SK-N-SH treated with all-trans-retinoic acid at 6 μM for 48 hours (cell line): ENCODE results near the gene AOC3.

Experiments
- ATAC-seq: fragments of 200-7000 bp; cut with Tn5 transposase; 3 replicates; pipeline ENCODE4 v1.9.1; 2020; ENCODE audit warnings: mild to moderate bottlenecking, moderate library complexity
- ARNTL ChIP-seq: fragments of 450-650 bp; formaldehyde crosslinking; IDR thresholded peaks from 2 replicates; pipeline ENCODE4 v1.5.0; 2020; ENCODE audit warnings: low read depth, mild to moderate bottlenecking, moderate library complexity, borderline replicate concordance
- BACH2 ChIP-seq: fragments of 250-450 bp; sonication (Bioruptor Pico); IDR thresholded peaks from 2 replicates; pipeline ENCODE4 v1.9.0; 2021; ENCODE audit warnings: mild to moderate bottlenecking, borderline replicate concordance
- CSDC2 ChIP-seq: fragments of 250-450 bp; sonication (Bioruptor Pico); IDR thresholded peaks from 2 replicates; pipeline ENCODE4 v1.5.0; 2020; ENCODE audit warnings: mild to moderate bottlenecking, moderate library complexity
- ESRRG ChIP-seq: fragments of 250-450 bp; sonication (Bioruptor Pico); IDR thresholded peaks from 2 replicates; pipeline ENCODE4 v1.6.1; 2021; ENCODE audit warnings: mild to moderate bottlenecking
- GLIS3 ChIP-seq: fragments of 250-450 bp; sonication (Bioruptor Pico); IDR thresholded peaks from 2 replicates; pipeline ENCODE4 v1.5.0; 2020; ENCODE audit warnings: mild to moderate bottlenecking, moderate library complexity
- ISL1 ChIP-seq: fragments of 250-450 bp; sonication (Bioruptor Pico); IDR thresholded peaks from 2 replicates; pipeline ENCODE4 v2.1.2; 2022; ENCODE audit warnings: mild to moderate bottlenecking, moderate library complexity
- OSR1 ChIP-seq: fragments of 250-450 bp; sonication (Bioruptor Pico); IDR thresholded peaks from 2 replicates; pipeline ENCODE4 v1.8.0; 2022; ENCODE audit warnings: moderate library complexity, mild to moderate bottlenecking, inconsistent platforms
- PPARA ChIP-seq: fragments of 250-450 bp; sonication (Bioruptor Pico); IDR thresholded peaks from 2 replicates; pipeline ENCODE4 v1.5.0; 2020; ENCODE audit warnings: mild to moderate bottlenecking, borderline replicate concordance
- RARB ChIP-seq: fragments of 250-450 bp; sonication (Bioruptor Pico); IDR thresholded peaks from 2 replicates; pipeline ENCODE4 v1.8.0; 2021; ENCODE audit warnings: mild to moderate bottlenecking, moderate library complexity
- SNAI2 ChIP-seq: fragments of 250-450 bp; sonication (Bioruptor Pico); IDR thresholded peaks from 2 replicates; pipeline ENCODE4 v1.5.0; 2020; ENCODE audit warnings: mild to moderate bottlenecking, moderate library complexity
- TCF4 ChIP-seq: fragments of 250-450 bp; sonication (Bioruptor Pico); IDR thresholded peaks from 2 replicates; pipeline ENCODE4 v1.8.0; 2021; ENCODE audit warnings: mild to moderate bottlenecking, moderate library complexity, borderline replicate concordance
- TOX ChIP-seq: fragments of 250-450 bp; sonication (Bioruptor Pico); IDR thresholded peaks from 2 replicates; pipeline ENCODE4 v1.8.0; 2021; ENCODE audit warnings: mild to moderate bottlenecking, moderate library complexity, borderline replicate concordance
- ZC3H10 ChIP-seq: fragments of 250-450 bp; sonication (Bioruptor Pico); IDR thresholded peaks from 2 replicates; pipeline ENCODE4 v1.5.1; 2021; ENCODE audit warnings: mild to moderate bottlenecking, moderate library complexity
- ZFP3 ChIP-seq: fragments of 250-450 bp; sonication (Bioruptor Pico); IDR thresholded peaks from 2 replicates; pipeline ENCODE4 v1.5.0; 2020; ENCODE audit warnings: mild to moderate bottlenecking, moderate library complexity
- ZFP30 ChIP-seq: fragments of 450-650 bp; formaldehyde crosslinking; IDR thresholded peaks from 2 replicates; pipeline ENCODE4 v1.5.0; 2022; ENCODE audit warnings: mild to moderate bottlenecking, moderate library complexity
- ZNF565 ChIP-seq: fragments of 450-650 bp; formaldehyde crosslinking; conservative IDR thresholded peaks from 2 replicates; pipeline ENCODE4 v1.5.0; 2020; ENCODE audit warnings: low read depth, mild to moderate bottlenecking, moderate library complexity
- ZNF70 ChIP-seq: fragments of 450-650 bp; formaldehyde crosslinking; IDR thresholded peaks from 2 replicates; pipeline ENCODE4 v1.5.0; 2020; ENCODE audit warnings: mild to moderate bottlenecking, moderate library complexity
- ZNF8 ChIP-seq: fragments of 450-650 bp; formaldehyde crosslinking; IDR thresholded peaks from 2 replicates; pipeline ENCODE4 v1.5.0; 2020; ENCODE audit warnings: mild to moderate bottlenecking, moderate library complexity
- TF ChIP-seq, protein P1 (sequence below): fragments of 250-450 bp; sonication (Bioruptor Pico); IDR thresholded peaks from 2 replicates; pipeline ENCODE4 v1.8.0; 2020; ENCODE audit warnings: mild to moderate bottlenecking, moderate library complexity, borderline replicate concordance
- TF ChIP-seq, protein P2 (sequence below): fragments of 250-450 bp; sonication (Bioruptor Pico); IDR thresholded peaks from 2 replicates; pipeline ENCODE4 v1.5.0; 2020; ENCODE audit warnings: mild to moderate bottlenecking, moderate library complexity
- TF ChIP-seq, protein P3 (sequence below): fragments of 250-450 bp; sonication (Bioruptor Pico); IDR thresholded peaks from 2 replicates; pipeline ENCODE4 v1.5.1; 2020; ENCODE audit warnings: low read depth, mild to moderate bottlenecking, moderate library complexity
- TF ChIP-seq, protein P4 (sequence below): fragments of 250-450 bp; sonication (Bioruptor Pico); IDR thresholded peaks from 2 replicates; pipeline ENCODE4 v1.8.0; 2021; ENCODE audit warnings: low read depth, mild to moderate bottlenecking, moderate library complexity, borderline replicate concordance

The AOC3 gene

DNA sequence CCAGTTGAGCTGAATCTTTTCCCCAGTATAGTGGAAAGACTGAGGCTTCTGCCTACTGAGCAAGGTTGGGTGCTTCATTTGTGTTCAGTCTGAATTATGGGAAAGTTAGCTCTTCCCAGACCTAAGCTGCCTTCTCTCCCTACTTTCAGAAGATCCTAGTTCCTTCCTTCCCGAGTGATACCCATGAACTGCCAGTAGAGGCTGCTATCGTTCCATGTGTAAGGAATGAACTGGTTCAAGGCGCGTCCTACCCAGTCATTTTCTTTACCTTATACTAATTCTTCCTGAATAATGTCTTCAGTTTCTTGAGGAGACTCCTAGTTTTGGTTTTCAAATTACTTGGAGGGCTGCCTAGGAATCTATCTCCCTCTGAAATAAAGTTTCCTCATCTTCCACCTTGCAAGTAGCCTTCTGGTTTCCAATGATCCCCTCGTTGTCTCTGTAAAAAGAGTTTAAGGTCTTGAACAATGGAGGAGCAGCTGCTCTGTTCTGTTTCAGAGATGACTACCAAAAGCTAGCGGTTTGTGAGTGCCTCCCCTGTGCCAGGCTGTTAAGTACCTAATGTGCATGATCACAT, 7.6 kb upstream of the AOC3 start (continued):
- no peak for TF ChIP-seq ZNF565 (CRISPR knock-in tag)
- TF ChIP-seq ESRRG (CRISPR knock-in tag): no peak
- no peak for TF ChIP-seq ZNF70 (CRISPR knock-in tag)
- TF ChIP-seq PPARA (CRISPR knock-in tag): no peak
- TF ChIP-seq GLIS3 (CRISPR knock-in tag): no peak
- no peak for TF ChIP-seq TCF4
- TF ChIP-seq, protein P1, sequence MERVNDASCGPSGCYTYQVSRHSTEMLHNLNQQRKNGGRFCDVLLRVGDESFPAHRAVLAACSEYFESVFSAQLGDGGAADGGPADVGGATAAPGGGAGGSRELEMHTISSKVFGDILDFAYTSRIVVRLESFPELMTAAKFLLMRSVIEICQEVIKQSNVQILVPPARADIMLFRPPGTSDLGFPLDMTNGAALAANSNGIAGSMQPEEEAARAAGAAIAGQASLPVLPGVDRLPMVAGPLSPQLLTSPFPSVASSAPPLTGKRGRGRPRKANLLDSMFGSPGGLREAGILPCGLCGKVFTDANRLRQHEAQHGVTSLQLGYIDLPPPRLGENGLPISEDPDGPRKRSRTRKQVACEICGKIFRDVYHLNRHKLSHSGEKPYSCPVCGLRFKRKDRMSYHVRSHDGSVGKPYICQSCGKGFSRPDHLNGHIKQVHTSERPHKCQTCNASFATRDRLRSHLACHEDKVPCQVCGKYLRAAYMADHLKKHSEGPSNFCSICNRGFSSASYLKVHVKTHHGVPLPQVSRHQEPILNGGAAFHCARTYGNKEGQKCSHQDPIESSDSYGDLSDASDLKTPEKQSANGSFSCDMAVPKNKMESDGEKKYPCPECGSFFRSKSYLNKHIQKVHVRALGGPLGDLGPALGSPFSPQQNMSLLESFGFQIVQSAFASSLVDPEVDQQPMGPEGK (CRISPR knock-in tag): no peak
- TF ChIP-seq ARNTL (CRISPR knock-in tag): no peak
- TF ChIP-seq ZNF8 (CRISPR knock-in tag): no peak

DNA sequence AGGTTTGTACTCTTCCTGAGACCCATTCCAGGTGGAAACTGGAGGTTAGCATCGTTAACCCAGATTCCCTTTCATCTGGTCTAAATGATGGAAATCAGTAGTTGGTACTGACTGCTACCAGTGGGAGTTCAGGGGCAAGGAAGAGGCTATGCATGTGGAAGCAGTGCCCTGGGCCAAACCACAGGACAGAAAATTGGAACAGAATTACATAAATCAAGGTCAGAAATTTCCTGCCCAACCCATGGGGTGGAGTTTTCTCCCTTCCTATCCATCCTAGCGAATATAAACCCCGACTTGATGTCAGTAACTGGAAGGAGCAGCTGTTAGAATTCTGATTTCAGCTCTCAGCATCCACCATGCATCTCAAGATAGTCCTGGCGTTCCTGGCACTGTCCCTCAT, 6.7 kb upstream of the AOC3 start, which contains the start of gene AOC2:
Gene AOC2, plus strand, starts transcription at position 310 of the 400 bp plus-strand sequence. Its CDS starts 47 bp downstream, at position 357.
- no peak for ATAC-seq
- TF ChIP-seq CSDC2 (CRISPR knock-in tag) (no peak), SNAI2 (CRISPR knock-in tag) (no peak), TOX (no peak), ISL1 (CRISPR knock-in tag) (no peak), ZNF8 (CRISPR knock-in tag) (no peak), PPARA (CRISPR knock-in tag) (no peak), TCF4 (no peak), RARB (CRISPR knock-in tag) (no peak), ZFP30 (CRISPR knock-in tag) (no peak), OSR1 (no peak)
- TF ChIP-seq, protein P2, sequence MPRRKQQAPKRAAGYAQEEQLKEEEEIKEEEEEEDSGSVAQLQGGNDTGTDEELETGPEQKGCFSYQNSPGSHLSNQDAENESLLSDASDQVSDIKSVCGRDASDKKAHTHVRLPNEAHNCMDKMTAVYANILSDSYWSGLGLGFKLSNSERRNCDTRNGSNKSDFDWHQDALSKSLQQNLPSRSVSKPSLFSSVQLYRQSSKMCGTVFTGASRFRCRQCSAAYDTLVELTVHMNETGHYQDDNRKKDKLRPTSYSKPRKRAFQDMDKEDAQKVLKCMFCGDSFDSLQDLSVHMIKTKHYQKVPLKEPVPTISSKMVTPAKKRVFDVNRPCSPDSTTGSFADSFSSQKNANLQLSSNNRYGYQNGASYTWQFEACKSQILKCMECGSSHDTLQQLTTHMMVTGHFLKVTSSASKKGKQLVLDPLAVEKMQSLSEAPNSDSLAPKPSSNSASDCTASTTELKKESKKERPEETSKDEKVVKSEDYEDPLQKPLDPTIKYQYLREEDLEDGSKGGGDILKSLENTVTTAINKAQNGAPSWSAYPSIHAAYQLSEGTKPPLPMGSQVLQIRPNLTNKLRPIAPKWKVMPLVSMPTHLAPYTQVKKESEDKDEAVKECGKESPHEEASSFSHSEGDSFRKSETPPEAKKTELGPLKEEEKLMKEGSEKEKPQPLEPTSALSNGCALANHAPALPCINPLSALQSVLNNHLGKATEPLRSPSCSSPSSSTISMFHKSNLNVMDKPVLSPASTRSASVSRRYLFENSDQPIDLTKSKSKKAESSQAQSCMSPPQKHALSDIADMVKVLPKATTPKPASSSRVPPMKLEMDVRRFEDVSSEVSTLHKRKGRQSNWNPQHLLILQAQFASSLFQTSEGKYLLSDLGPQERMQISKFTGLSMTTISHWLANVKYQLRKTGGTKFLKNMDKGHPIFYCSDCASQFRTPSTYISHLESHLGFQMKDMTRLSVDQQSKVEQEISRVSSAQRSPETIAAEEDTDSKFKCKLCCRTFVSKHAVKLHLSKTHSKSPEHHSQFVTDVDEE (CRISPR knock-in tag): no peak

DNA sequence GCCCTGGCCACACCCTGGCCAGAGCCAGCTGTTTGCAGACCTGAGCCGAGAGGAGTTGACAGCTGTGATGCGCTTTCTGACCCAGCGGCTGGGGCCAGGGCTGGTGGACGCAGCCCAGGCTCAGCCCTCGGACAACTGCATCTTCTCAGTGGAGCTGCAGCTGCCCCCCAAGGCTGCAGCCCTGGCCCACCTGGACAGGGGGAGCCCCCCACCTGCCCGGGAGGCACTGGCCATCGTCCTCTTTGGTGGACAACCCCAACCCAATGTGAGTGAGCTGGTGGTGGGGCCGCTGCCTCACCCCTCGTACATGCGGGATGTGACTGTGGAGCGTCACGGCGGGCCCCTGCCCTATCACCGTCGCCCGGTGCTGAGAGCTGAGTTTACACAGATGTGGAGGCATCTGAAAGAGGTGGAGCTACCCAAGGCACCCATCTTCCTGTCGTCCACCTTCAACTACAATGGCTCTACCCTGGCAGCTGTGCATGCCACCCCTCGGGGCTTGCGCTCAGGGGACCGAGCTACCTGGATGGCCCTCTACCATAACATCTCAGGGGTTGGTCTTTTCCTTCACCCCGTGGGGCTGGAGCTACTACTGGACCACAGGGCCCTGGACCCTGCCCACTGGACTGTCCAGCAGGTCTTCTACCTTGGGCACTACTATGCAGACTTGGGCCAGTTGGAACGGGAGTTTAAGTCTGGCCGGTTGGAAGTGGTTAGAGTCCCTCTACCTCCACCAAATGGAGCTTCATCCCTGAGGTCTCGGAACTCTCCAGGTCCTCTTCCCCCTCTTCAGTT, 6.0 kb upstream of the AOC3 start:
- ATAC-seq: no peak
- TF ChIP-seq ESRRG (CRISPR knock-in tag) (no peak), GLIS3 (CRISPR knock-in tag) (no peak), ZFP3 (CRISPR knock-in tag) (no peak), RARB (CRISPR knock-in tag) (no peak), ISL1 (CRISPR knock-in tag) (no peak), SNAI2 (CRISPR knock-in tag) (no peak), ZC3H10 (CRISPR knock-in tag) (no peak), TCF4 (no peak), BACH2 (CRISPR knock-in tag) (no peak), OSR1 (no peak), PPARA (CRISPR knock-in tag) (no peak), TOX (no peak), CSDC2 (CRISPR knock-in tag) (no peak), ZNF8 (CRISPR knock-in tag) (no peak)
- TF ChIP-seq, protein P1 (CRISPR knock-in tag): no peak
- TF ChIP-seq, protein P3, sequence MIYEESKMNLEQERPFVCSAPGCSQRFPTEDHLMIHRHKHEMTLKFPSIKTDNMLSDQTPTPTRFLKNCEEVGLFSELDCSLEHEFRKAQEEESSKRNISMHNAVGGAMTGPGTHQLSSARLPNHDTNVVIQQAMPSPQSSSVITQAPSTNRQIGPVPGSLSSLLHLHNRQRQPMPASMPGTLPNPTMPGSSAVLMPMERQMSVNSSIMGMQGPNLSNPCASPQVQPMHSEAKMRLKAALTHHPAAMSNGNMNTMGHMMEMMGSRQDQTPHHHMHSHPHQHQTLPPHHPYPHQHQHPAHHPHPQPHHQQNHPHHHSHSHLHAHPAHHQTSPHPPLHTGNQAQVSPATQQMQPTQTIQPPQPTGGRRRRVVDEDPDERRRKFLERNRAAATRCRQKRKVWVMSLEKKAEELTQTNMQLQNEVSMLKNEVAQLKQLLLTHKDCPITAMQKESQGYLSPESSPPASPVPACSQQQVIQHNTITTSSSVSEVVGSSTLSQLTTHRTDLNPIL: no peak
- TF ChIP-seq, protein P4, sequence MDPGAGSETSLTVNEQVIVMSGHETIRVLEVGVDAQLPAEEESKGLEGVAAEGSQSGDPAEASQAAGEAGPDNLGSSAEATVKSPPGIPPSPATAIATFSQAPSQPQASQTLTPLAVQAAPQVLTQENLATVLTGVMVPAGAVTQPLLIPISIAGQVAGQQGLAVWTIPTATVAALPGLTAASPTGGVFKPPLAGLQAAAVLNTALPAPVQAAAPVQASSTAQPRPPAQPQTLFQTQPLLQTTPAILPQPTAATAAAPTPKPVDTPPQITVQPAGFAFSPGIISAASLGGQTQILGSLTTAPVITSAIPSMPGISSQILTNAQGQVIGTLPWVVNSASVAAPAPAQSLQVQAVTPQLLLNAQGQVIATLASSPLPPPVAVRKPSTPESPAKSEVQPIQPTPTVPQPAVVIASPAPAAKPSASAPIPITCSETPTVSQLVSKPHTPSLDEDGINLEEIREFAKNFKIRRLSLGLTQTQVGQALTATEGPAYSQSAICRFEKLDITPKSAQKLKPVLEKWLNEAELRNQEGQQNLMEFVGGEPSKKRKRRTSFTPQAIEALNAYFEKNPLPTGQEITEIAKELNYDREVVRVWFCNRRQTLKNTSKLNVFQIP (CRISPR knock-in tag): no peak
